ENCODE data around the gene NOP14. TPM values are rescaled to one million over a fixed set of nuclear protein-coding genes. Genes with fewer than 3 reads are reported as not detected.

Gene NOP14
- polyA plus RNA-seq, 4 donors: 10.0 to 26.3 (median 17.9) TPM

DNA sequence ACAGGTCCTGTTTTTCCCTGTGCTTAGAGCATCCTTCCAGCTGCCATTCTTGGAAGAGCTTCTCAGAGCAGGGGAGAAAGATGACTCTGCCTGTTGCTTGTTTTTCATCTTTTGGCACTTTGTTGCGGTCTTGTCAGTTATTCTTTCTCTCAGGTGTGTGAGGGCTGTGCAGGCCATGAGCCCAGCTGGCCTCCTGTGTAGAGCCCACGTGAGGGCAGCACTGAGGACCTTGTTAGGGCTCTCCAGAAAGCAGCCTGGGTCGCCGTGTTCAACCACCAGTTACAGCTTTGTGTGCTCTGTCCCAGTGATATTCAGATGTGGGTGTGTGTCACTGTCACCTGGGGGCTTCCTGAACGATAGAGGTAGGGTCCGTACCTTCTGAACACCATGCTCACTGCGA is 52.8 kb downstream of the NOP14 start:
- Histone ChIP-seq H3K4me1 (ENCODE audit: control insufficient read depth in 3 of 3, insufficient read depth in 2 of 3, low read depth in 1 of 3, low read length in 2 of 3) (no peaks in the 10 kb centered on the region), H3K9me3 (ENCODE audit: control insufficient read depth in 2 of 2, insufficient read depth in 1 of 2, low read depth in 1 of 2, low read length in 1 of 2) (no peaks in the 10 kb centered on the region), H3K4me3 (ENCODE audit: low read depth in 1 of 3, low read length in 3 of 3) (no peak overlapping the region), H3K27me3 (ENCODE audit: control insufficient read depth in 3 of 3, insufficient read depth in 3 of 3, low read length in 3 of 3) (no peaks in the 10 kb centered on the region), H3K27ac (ENCODE audit: low read depth in 1 of 3, low read length in 2 of 3) (no peak overlapping the region), H3K36me3 (ENCODE audit: control insufficient read depth in 3 of 3, insufficient read depth in 2 of 3, low read depth in 1 of 3, low read length in 3 of 3) (peaks cover 8 to 90% (median 16%) of the 10 kb centered on the region in 3 donors)
- DNase-seq (no peak), FAIRE-seq (no peak)
- WGBS, 3 donors: 84 to 91% (median 88%) methylated on average over 7 of the region's 7 CpGs

GRCh38 chr4:2909583-2909982 is 53.6 kb downstream of the NOP14 start:
- no peaks in the 10 kb centered on the region for H3K9me3 ChIP-seq (ENCODE audit: control insufficient read depth in 2 of 2, insufficient read depth in 1 of 2, low read depth in 1 of 2, low read length in 1 of 2)
- DNase-seq (no peak), FAIRE-seq (no peak)
- WGBS, 3 donors: 87 to 91% (median 89%) methylated on average over 8 of the region's 8 CpGs
- H3K4me3 ChIP-seq (ENCODE audit: low read depth in 1 of 3, low read length in 3 of 3): no peak overlapping the region
- H3K36me3 ChIP-seq (ENCODE audit: control insufficient read depth in 3 of 3, insufficient read depth in 2 of 3, low read depth in 1 of 3, low read length in 3 of 3): peaks cover 10 to 89% (median 23%) of the 10 kb centered on the region in 3 donors
- no peak overlapping the region for H3K27ac ChIP-seq (ENCODE audit: low read depth in 1 of 3, low read length in 2 of 3)
- no peaks in the 10 kb centered on the region for H3K27me3 ChIP-seq (ENCODE audit: control insufficient read depth in 3 of 3, insufficient read depth in 3 of 3, low read length in 3 of 3)
- H3K4me1 ChIP-seq (ENCODE audit: control insufficient read depth in 3 of 3, insufficient read depth in 2 of 3, low read depth in 1 of 3, low read length in 2 of 3): no peaks in the 10 kb centered on the region

DNA sequence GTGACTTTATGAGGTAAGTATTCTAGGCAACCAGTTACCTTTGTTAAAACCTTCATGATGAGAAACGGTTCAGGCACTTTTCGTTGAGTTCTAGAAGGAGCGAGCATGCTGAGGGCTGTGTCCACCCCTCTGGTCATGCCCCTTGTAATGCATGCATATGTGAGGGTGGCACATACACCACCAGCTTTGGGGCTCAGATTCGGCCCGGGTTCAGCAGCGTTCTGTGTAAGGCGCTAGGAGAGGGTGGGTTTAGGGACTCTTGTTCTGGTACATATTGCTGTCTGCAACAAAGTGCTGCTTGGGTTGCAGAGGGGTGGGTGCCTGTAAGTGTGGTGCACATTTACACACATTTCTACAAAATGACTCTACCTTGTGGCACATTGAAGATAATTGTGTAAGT is 54.5 kb downstream of the NOP14 start:
- no peak overlapping the region for H3K27ac ChIP-seq (ENCODE audit: low read depth in 1 of 3, low read length in 2 of 3)
- H3K4me1 ChIP-seq (ENCODE audit: control insufficient read depth in 3 of 3, insufficient read depth in 2 of 3, low read depth in 1 of 3, low read length in 2 of 3): no peaks in the 10 kb centered on the region
- FAIRE-seq: no peak
- H3K9me3 ChIP-seq (ENCODE audit: control insufficient read depth in 2 of 2, insufficient read depth in 1 of 2, low read depth in 1 of 2, low read length in 1 of 2): no peaks in the 10 kb centered on the region
- DNase-seq: no peak
- no peaks in the 10 kb centered on the region for H3K27me3 ChIP-seq (ENCODE audit: control insufficient read depth in 3 of 3, insufficient read depth in 3 of 3, low read length in 3 of 3)
- H3K4me3 ChIP-seq (ENCODE audit: low read depth in 1 of 3, low read length in 3 of 3): no peak overlapping the region
- peaks cover 13 to 80% (median 23%) of the 10 kb centered on the region in 3 donors for H3K36me3 ChIP-seq (ENCODE audit: control insufficient read depth in 3 of 3, insufficient read depth in 2 of 3, low read depth in 1 of 3, low read length in 3 of 3)
- WGBS, 3 donors: 91 to 98% (median 96%) methylated on average over 7 of the region's 7 CpGs

GRCh38 chr4:2907706-2908293 is 55.4 kb downstream of the NOP14 start:
- H3K4me1 ChIP-seq (ENCODE audit: control insufficient read depth in 3 of 3, insufficient read depth in 2 of 3, low read depth in 1 of 3, low read length in 2 of 3): no peaks in the 10 kb centered on the region
- 77 to 85% (median 82%) methylated on average over 11 of the region's 11 CpGs for WGBS, 3 donors
- no peak for FAIRE-seq
- no peaks in the 10 kb centered on the region for H3K9me3 ChIP-seq (ENCODE audit: control insufficient read depth in 2 of 2, insufficient read depth in 1 of 2, low read depth in 1 of 2, low read length in 1 of 2)
- H3K4me3 ChIP-seq (ENCODE audit: low read depth in 1 of 3, low read length in 3 of 3): no peak overlapping the region
- no peaks in the 10 kb centered on the region for H3K27me3 ChIP-seq (ENCODE audit: control insufficient read depth in 3 of 3, insufficient read depth in 3 of 3, low read length in 3 of 3)
- no peak overlapping the region for H3K27ac ChIP-seq (ENCODE audit: low read depth in 1 of 3, low read length in 2 of 3)
- peaks cover 9 to 80% (median 23%) of the 10 kb centered on the region in 3 donors for H3K36me3 ChIP-seq (ENCODE audit: control insufficient read depth in 3 of 3, insufficient read depth in 2 of 3, low read depth in 1 of 3, low read length in 3 of 3)
- DNase-seq: peak in 1 of 2 donors; percentile 37

- H3K36me3 ChIP-seq (ENCODE audit: control insufficient read depth in 3 of 3, insufficient read depth in 2 of 3, low read depth in 1 of 3, low read length in 3 of 3): peaks cover 9 to 80% (median 21%) of the 10 kb centered on the region in 3 donors
- H3K27me3 ChIP-seq (ENCODE audit: control insufficient read depth in 3 of 3, insufficient read depth in 3 of 3, low read length in 3 of 3): no peaks in the 10 kb centered on the region
- H3K27ac ChIP-seq (ENCODE audit: low read depth in 1 of 3, low read length in 2 of 3): no peak overlapping the region
- H3K4me3 ChIP-seq (ENCODE audit: low read depth in 1 of 3, low read length in 3 of 3): no peak overlapping the region
- H3K4me1 ChIP-seq (ENCODE audit: control insufficient read depth in 3 of 3, insufficient read depth in 2 of 3, low read depth in 1 of 3, low read length in 2 of 3): no peaks in the 10 kb centered on the region
- DNase-seq: no peak
- WGBS, 3 donors: 79 to 86% (median 84%) methylated on average over 4 of the region's 4 CpGs
- H3K9me3 ChIP-seq (ENCODE audit: control insufficient read depth in 2 of 2, insufficient read depth in 1 of 2, low read depth in 1 of 2, low read length in 1 of 2): no peaks in the 10 kb centered on the region
- no peak for FAIRE-seq
Observed at GRCh38 chr4:2907226-2907625, 56.0 kb downstream of the NOP14 start.

DNA sequence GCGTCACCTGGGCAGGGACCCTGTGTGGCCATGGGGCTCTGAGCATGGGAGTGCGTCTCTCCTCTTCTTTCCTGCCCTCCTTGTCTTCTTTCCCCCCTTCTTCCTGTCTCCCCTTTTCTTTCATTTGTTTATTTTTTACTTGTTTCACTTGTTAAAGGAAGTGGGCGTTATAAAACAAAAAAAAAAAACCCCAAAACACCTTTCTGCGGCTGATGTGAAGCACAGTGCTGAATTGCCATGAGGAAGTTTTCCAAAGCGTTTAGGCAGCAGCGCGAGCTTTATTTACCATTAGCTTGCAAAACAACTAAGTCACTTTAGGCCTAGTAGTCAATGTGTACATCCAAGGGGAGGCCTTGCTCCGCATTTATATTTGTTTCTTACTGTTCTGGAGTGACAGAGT is 57.0 kb downstream of the NOP14 start:
- no peak overlapping the region for H3K27ac ChIP-seq (ENCODE audit: low read depth in 1 of 3, low read length in 2 of 3)
- DNase-seq: no peak
- H3K27me3 ChIP-seq (ENCODE audit: control insufficient read depth in 3 of 3, insufficient read depth in 3 of 3, low read length in 3 of 3): no peaks in the 10 kb centered on the region
- H3K4me3 ChIP-seq (ENCODE audit: low read depth in 1 of 3, low read length in 3 of 3): no peak overlapping the region
- FAIRE-seq: no peak
- no peaks in the 10 kb centered on the region for H3K9me3 ChIP-seq (ENCODE audit: control insufficient read depth in 2 of 2, insufficient read depth in 1 of 2, low read depth in 1 of 2, low read length in 1 of 2)
- H3K36me3 ChIP-seq (ENCODE audit: control insufficient read depth in 3 of 3, insufficient read depth in 2 of 3, low read depth in 1 of 3, low read length in 3 of 3): peaks cover 9 to 71% (median 21%) of the 10 kb centered on the region in 3 donors
- H3K4me1 ChIP-seq (ENCODE audit: control insufficient read depth in 3 of 3, insufficient read depth in 2 of 3, low read depth in 1 of 3, low read length in 2 of 3): no peaks in the 10 kb centered on the region
- 65 to 78% (median 69%) methylated on average over 8 of the region's 8 CpGs for WGBS, 3 donors

DNA sequence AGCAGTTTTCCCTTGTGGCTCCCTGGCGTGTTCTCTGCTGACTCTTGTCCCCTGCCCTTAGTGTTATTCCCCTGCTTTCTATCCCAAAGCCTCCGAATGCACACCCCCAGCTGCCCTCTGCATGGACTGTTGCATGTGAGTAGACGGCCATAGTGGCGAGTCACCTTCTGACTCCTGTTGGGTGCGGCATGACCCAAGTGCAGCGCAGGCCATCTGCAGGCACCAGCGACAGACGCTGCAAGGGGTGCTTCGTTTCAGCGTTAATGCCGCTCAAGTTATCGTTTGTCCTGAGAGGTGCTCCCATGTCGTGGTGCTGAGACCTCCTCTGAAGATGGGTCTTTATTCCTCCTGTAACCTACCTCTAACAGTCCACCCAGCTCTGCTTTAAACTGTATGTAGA is 57.7 kb downstream of the NOP14 start:
- no peaks in the 10 kb centered on the region for H3K9me3 ChIP-seq (ENCODE audit: control insufficient read depth in 2 of 2, insufficient read depth in 1 of 2, low read depth in 1 of 2, low read length in 1 of 2)
- H3K4me3 ChIP-seq (ENCODE audit: low read depth in 1 of 3, low read length in 3 of 3): no peak overlapping the region
- H3K27me3 ChIP-seq (ENCODE audit: control insufficient read depth in 3 of 3, insufficient read depth in 3 of 3, low read length in 3 of 3): no peaks in the 10 kb centered on the region
- H3K4me1 ChIP-seq (ENCODE audit: control insufficient read depth in 3 of 3, insufficient read depth in 2 of 3, low read depth in 1 of 3, low read length in 2 of 3): no peaks in the 10 kb centered on the region
- WGBS, 3 donors: 93 to 95% (median 93%) methylated on average over 13 of the region's 13 CpGs
- no peak overlapping the region for H3K27ac ChIP-seq (ENCODE audit: low read depth in 1 of 3, low read length in 2 of 3)
- peaks cover 9 to 72% (median 23%) of the 10 kb centered on the region in 3 donors for H3K36me3 ChIP-seq (ENCODE audit: control insufficient read depth in 3 of 3, insufficient read depth in 2 of 3, low read depth in 1 of 3, low read length in 3 of 3)
- DNase-seq (no peak), FAIRE-seq (no peak)

- Histone ChIP-seq H3K27ac (ENCODE audit: low read depth in 1 of 3, low read length in 2 of 3) (no peak overlapping the region), H3K4me3 (ENCODE audit: low read depth in 1 of 3, low read length in 3 of 3) (no peak overlapping the region), H3K9me3 (ENCODE audit: control insufficient read depth in 2 of 2, insufficient read depth in 1 of 2, low read depth in 1 of 2, low read length in 1 of 2) (no peaks in the 10 kb centered on the region), H3K4me1 (ENCODE audit: control insufficient read depth in 3 of 3, insufficient read depth in 2 of 3, low read depth in 1 of 3, low read length in 2 of 3) (no peaks in the 10 kb centered on the region), H3K36me3 (ENCODE audit: control insufficient read depth in 3 of 3, insufficient read depth in 2 of 3, low read depth in 1 of 3, low read length in 3 of 3) (peaks cover 22 to 67% (median 29%) of the 10 kb centered on the region in 3 donors), H3K27me3 (ENCODE audit: control insufficient read depth in 3 of 3, insufficient read depth in 3 of 3, low read length in 3 of 3) (no peaks in the 10 kb centered on the region)
- FAIRE-seq: no peak
- WGBS, 3 donors: 23 to 79% (median 24%) methylated on average over 2 of the region's 2 CpGs
- DNase-seq: peak in 1 of 2 donors; percentile 49
Observed at GRCh38 chr4:2902126-2902525, 61.1 kb downstream of the NOP14 start.

- 64 to 77% (median 76%) methylated on average over 3 of the region's 3 CpGs for WGBS, 3 donors
- Histone ChIP-seq H3K4me3 (ENCODE audit: low read depth in 1 of 3, low read length in 3 of 3) (no peak overlapping the region), H3K27me3 (ENCODE audit: control insufficient read depth in 3 of 3, insufficient read depth in 3 of 3, low read length in 3 of 3) (no peaks in the 10 kb centered on the region), H3K27ac (ENCODE audit: low read depth in 1 of 3, low read length in 2 of 3) (no peak overlapping the region), H3K36me3 (ENCODE audit: control insufficient read depth in 3 of 3, insufficient read depth in 2 of 3, low read depth in 1 of 3, low read length in 3 of 3) (peaks cover 22 to 71% (median 29%) of the 10 kb centered on the region in 3 donors), H3K4me1 (ENCODE audit: control insufficient read depth in 3 of 3, insufficient read depth in 2 of 3, low read depth in 1 of 3, low read length in 2 of 3) (no peaks in the 10 kb centered on the region), H3K9me3 (ENCODE audit: control insufficient read depth in 2 of 2, insufficient read depth in 1 of 2, low read depth in 1 of 2, low read length in 1 of 2) (no peaks in the 10 kb centered on the region)
- no peak for FAIRE-seq
- DNase-seq: no peak
Observed at GRCh38 chr4:2901186-2901585, 62.0 kb downstream of the NOP14 start.

All from small intestine (tissue), 7 donors.